ENCODE measurements around the gene BRME1. TPM values are rescaled to one million over a fixed set of nuclear protein-coding genes. Genes with fewer than 3 reads are reported as not detected.

Gene BRME1
- 2.1 and 7.9 TPM in 2 replicates for total RNA-seq (2014; rRNA removed; shearing (Covaris generic))

DNA sequence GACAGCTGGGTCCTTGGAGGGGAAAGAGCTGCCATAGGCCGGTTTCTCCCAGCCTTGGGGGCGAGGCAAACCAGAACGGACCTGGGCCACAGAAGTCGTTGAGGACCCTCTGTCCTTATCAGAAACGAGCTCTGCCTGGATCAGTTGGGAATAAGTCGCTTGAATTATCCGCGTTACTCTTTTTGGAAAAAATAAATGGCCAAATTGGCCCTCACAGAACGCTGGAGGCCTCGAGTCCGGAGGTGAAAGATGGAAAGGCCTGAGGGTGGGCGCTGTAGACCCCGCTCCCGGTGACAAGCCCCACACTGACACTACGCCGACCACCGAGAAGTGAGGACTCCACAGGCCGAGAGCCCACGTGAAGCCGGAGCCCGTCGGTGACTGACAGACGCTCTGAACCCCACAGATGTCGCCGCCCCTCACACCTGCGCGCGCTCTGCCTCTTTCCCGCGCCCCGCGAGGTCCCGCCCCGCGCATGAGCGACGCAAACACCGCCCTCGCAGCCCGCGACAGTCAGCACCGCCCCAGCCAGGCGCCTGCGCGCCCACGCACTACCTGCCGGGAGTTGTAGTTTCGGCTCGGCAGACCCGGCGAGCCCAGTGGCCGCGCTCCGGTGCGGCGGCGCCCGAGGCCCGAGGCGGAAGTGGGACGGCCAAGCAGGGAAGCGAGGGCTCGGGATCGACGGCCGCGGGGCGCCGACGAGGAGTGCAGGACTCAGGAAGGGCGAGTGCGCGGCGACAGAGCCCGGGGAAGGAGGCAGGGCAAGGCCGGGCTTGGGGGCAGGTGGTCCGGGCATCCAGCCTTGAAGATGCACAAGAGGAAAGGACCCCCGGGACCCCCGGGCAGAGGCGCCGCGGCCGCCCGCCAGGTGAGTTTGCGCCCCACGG lies at the start of gene BRME1, which contains the start of gene CC2D1A:
Gene BRME1, minus strand, starts transcription at position 484 of the 887 bp plus-strand sequence. CDS start 1,225 bp downstream, outside the sequence.
Gene CC2D1A, plus strand, starts transcription at position 568 of the 887 bp plus-strand sequence. Its CDS starts 241 bp downstream, at position 809.
- peak; percentile 95 for DNase-seq (ENCODE audit: low read depth)

DNA sequence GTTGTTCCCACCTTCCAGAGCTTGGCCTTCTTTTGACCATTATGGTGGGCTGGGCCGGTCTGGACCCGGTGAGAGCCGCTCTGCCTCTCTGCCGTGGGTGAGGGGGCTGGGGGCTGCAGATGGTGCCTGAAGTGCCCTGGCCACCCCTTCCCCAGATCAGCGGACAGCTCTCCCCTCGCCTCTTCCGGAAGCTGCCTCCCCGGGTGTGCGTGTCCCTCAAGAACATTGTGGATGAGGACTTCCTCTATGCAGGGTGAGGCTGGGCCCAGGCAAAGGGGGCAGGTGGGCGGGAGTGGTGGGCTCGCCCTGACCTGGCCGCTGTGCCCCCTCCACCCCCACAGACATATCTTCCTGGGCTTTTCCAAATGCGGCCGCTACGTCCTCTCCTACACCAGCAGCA lies 48.3 kb upstream of the BRME1 start:
- no peak for DNase-seq (ENCODE audit: low read depth)

DNA sequence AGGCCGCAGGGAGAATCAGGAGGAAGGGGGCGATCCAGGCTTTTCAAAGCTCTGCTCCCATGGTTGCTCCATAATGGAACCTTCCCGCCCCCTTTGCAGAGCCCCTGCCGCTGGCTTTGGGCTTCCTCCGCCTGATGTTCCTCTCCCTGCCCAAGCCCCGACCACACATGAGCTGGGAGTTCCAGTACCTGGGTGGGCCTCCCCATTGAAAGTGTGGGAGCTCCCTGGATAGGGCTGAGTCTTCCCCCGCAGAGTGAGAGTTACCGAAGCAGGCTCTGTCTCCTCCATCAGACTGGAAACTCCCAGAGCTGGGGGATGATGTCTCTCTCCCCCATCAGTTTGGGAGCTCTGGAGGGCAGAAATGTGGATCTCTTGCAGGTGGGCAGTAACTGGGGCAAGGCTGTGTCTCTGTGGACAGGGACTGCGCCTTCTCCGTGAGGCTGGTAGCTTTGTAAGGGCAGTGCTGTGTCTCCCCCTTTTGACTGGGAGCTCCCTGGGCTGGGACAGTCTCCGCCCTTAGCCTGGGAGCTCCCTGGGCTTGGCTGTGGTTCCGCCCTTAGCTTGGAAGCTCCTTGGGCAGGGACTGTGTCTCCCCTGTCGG lies 47.1 kb upstream of the BRME1 start:
- DNase-seq (ENCODE audit: low read depth) = peak; percentile 51

DNA sequence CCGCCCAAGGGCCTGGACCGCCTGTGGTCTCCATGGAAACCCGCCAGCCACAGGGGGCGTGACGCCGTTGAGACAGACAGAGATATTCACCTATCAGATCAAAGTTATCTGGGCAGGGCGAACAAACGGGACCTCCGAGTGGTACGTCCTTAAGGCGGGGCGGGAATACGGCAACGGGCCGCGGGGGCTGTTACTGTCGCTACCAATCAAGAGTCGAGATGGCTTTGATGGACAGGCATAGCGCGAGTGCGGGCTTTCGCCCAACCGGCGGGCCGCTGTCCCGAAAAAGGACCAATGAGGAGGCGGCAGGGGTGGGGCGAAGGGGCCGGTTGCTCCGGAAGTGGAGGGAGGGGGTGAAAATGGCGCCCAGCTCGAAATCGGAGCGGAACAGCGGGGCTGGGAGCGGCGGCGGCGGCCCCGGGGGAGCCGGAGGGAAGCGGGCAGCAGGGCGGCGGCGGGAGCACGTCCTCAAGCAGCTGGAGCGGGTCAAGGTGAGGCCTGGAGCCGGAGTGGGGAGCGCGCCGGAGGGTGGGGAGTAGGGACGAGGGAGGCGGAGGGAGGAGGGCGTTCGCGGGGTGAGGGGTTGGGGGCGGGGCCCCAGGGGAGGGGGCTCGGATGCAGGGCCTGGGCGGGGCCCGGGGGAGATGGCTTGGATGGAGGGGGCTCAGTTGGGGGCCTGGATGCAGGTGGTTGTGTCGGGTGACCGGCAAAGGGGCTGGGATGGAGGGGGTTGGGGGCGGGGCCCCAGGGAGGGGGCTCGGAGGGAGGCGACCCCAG lies 46.4 kb upstream of the BRME1 start, which contains the start of gene DCAF15:
Gene DCAF15, plus strand, starts transcription at position 356 of the 777 bp plus-strand sequence. Its CDS starts 4 bp downstream, at position 360.
- peak; percentile 100 for DNase-seq (ENCODE audit: low read depth)

DNA sequence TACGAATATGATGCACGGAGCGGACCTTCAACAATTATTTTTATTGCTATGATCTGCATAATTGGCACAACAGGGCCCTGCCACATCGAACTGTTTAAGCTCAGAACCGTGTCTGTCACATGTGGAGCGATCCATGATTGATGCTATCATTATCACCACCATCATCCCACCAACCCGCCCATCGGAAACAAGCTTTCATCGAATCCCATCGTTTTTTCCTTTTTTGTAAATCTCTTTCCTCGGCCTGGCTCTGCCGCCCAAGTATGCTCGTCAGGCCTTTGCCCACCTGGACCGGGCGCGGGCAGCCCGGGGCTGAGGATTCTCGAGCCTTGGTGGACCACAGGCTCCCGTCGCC lies 45.9 kb upstream of the BRME1 start:
- no peak for DNase-seq (ENCODE audit: low read depth)

DNA sequence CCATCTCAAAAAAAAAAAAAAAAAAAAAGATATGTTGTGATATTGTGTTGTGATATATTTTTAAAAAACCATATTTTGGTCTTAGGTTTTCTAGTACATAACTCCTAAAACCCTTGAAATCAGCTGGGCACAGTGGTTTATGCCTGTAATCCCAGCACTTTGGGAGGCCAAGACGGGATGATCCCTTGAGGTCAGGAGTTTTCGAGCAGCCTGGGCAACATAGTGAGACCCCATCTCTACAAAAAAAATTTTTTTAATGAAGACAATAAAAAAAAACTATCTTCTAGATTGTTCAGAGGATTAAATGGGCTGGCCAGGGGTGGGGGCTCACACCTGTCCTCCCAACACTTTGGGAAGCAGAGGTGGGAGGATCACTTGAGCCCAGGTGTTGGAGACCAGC lies 45.1 kb upstream of the BRME1 start:
- DNase-seq (ENCODE audit: low read depth) = no peak

DNA sequence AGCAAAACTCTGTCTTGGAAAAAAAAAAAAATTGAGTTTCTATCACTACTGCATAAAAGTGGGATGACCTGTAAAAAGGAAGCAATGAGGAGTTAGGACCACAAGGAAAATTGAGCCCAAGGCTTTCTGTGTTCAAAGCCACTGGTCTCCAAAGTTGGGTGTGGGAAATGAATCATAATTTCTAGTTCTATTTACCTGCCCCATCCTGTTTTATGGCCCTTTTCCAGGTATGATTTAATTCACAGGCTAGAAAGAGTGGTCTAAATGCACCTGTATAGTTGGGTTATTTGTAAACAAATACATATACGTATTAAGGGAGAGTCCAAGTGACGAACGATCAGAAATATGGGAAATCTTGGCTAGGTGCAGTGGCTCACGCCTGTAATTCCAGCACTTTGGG lies 40.5 kb upstream of the BRME1 start:
- DNase-seq (ENCODE audit: low read depth) = no peak

DNA sequence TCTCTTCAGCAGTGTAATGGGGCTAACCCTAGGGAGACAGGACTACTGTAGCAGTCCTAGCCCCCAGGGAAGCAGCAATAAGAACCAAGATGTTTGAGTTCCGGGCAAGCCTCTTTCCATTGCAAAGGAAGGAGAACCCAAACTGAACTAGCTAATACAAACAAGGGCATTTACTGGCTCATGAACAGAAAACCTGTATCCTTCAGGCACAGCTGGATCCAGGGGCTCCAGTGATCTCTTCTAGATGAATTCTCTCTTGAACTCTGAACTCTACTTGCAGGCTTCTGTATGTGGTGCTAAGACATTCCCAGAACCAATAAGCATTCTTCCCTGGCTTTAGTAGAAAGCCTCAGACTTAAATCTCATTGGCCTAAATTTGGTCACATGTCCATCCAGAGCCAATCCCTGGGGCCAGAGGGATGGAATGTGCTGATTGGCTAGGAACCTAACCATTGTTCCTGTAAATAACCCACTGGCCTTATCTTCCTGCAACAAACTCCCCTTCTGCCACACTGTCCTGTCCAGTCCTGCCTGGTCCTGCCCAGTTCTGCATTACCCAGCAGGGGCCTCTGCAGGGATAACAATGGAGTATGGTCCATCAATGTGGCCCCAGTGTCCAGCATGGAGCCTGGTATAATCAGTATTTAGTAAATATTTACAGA lies 36.2 kb upstream of the BRME1 start:
- no peak for DNase-seq (ENCODE audit: low read depth)

DNA sequence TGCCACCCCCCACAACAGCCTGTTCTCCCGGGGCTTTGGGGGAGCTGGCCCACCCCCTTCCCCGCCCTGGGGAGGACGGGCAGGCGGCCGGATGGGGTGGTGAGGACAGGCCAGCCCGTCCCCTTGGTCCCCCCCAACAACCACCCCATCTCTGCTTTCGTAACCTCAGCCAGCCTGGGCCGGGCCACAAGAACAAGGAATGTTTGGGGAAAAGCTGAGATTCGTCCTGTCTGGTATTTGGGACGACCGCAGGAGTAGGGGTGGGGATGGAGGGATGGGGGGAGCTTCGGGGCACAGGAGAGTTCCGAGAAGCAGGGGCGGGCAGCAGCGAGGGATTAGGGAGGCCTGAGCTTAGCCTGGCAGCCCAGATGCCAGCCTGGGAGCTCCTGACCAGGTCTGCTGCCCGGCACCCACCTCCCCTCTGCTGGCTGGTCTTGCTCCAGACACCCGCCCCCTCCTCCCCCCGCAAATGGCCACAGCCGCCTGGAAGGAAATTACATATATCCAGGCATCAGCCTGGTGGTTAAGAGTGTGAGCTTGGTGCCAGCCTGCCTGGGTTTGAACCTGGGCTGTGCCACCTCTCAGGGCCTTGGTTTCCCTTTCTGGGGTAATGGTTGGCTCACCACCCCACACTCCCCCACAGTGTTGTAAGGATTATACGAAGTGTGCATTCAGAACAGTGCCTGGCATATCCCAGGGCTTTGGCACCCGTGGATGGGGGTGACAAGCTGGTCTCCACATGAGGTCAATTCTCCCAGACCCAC lies 32.6 kb upstream of the BRME1 start, which contains the start of gene PODNL1:
Gene PODNL1, minus strand, starts transcription at position 117 of the 764 bp plus-strand sequence. CDS start 236 bp downstream, outside the sequence.
- DNase-seq (ENCODE audit: low read depth) = peak; percentile 62

DNA sequence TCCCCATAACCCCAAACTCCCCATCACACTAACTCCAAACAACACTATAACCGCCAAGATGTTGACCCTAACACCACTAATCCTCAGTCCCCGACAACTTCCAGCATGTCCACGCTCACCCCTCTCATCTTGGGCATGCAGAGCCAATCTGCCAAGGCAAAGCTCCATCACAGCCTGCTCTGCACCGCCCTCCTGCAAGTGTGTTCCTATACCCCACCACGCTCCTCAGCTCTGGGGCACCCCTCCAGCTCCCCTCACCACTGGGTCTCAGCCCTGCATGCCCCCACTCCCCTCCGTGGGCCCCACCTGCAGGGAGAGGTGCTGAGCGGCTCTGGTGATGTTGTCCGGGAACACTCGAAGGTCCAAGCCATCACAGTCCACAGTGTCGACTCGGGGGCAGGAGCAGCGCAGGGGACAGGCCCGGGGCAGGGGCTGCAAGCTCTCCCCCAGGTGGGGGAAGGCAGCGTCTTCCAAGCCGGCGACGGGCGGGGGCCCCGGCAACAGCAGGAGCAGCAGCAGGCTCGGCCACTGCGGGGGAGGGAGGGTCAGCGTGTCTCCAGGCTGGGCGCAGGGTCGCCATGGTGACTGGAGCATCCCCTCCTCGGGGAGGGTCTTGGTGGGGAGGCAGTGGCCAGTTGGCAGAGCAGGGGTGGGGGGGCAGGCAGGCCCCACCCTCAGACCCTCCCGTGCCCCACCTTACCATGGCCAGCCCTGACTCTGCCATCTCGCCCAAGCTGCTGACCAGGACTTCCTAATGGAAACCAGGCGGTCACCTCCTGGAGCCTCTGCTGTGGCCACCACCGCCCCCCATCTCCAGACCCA lies 31.8 kb upstream of the BRME1 start:
- DNase-seq (ENCODE audit: low read depth) = no peak

DNA sequence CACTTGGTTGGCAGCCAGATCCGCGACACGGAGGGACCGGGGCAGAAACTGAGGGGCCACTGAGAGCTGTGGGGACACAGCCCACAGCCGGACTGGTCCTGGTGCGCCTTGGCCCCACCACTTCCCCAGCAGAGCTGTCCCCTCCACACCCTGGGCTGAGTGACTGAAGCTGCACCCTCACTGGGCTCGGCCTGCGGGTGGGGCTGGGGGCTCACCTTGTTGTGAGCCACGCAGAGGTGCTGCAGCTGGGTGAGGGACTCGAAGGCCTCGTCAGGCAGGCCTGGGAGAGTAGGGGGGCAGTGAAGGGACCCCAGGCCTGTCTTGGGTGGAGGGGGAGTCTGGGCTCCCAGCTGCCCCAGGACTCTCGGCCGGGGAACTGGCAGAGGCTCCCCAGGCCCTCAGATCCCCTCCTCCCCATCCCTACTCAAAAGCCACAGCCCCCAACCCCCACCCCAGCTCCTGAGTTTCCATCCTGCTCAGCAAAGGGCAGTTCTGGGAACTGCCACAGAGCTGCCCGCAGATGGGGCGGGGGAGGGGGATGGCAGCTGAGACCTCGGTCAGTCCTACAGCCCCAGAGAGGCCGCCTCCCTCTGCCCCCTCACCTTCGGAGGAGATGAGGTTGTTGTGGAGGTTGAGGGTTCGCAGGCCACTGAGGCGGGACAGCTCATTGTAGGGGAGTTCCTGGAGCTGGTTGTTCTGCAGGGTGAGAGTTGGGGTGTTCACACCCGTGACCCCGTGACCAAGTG lies 30.0 kb upstream of the BRME1 start:
- DNase-seq (ENCODE audit: low read depth) = no peak

DNA sequence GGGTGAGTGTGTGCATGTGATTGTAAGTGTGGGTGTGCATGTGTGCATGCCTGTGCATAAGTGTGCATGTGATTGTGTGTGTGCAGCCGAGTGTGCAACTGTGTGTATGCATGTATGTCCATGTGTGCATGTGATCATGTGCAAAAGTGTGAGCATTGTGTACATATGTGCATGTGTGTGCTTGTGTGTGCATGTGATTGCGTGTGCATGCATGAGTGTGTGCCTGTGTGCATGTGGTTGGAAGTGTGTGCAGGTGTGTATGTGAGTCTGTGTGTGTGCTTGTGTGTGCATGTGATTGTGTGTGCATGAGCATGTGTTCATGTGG lies 28.8 kb upstream of the BRME1 start:
- DNase-seq (ENCODE audit: low read depth) = no peak

DNA sequence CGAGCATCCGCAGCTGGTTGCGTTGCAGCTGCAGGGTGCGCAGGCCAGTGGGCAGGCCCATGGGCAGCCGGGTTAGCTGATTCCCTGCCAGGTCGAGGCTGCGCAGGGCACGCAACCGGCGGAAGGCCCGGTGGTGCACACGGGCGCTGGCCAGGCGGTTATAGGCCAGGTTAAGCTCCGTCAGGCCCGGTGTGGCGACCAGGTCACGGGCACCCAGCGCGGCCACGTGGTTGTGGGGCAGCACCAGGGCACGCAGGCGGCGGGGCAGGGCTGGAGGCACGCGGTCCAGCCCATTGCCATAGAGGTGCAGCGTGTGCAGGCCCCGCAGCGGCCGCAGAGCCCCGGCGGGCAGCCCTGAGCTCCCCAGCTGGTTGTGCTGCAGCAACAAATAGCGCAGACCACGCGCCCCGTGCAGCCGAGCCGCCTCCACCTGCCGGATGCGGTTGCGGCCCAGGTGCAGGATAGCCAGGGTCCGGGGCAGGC lies 27.0 kb upstream of the BRME1 start:
- DNase-seq (ENCODE audit: low read depth) = no peak

DNA sequence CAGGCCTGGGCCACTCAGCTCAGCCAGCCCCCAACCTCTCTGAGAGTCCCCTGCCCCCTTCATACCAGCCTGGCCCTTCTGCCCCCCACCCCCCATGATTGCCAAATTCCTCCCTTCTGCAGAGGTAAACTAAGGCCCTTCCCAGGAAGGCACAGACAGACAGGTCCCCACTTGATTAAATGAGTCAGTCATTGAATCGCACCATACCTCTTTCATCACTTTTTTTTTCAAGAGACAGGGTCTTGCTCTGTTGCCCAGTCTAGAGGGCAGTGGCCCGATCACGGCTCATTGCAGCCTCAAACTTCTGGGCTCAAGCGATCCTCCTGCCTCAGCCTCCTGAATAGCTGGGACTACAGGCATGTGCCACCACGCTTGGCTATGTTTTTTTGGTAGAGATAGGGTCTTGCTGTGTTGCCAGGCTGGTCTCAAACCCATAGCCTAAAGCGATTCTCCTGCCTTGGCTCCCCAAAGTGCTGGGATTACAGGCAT lies 26.3 kb upstream of the BRME1 start:
- no peak for DNase-seq (ENCODE audit: low read depth)

DNA sequence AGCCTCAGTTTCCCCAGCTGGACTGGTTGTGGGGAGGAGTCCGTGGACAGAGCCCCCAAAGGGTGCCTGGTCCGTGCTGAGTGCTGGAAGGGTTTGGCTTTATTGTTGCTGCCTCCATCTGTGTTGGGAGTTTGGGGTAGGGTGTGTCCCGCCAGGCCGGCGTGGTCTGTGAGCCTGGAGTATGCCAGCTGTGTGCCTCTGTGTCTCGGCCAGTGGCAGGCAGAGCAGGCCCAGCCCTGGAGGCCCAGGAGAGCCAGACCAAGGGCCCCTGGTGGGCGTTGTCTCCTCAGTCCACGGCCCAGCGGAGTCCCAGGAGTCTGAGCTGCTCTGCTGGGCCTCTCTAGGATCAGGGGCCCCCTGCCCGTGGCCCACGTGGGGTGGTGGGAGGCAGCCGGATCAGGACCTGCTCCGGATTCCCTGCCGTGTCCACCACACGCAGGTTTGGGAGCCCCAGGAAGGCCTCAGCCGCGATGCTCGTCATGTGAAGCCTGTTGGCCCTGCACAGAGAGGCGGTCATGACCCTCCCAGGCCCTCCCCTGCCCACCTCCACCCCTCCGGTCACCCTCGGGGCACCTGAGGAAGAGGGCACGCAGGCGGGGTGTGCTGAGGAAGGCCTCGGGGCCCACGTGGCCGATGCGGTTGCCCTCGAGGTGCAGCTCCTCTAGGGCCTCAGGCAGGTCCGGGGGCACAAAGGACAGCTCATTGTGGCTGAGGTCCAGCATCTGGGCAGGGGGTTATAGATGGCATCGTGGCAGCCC lies 25.7 kb upstream of the BRME1 start:
- no peak for DNase-seq (ENCODE audit: low read depth)

DNA sequence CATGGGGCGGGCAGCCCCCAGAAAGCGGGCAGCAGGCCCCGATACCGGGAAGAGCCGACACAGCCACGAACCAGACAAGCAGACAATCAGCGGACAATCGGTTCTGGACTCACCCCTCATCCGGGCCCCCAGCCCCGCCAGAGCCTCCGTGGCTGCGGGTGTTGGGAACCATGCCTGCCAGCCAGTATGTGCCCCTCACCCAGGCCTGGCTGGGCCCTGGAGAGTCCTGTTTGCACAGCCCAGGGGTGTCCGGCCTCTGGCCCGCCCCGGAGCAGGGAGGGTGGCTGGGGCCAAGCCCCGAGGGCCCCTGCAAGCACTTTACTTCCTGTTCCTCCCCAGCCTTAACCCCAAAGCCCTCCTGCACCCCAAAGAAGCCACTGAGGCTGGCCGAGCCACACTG lies 24.5 kb upstream of the BRME1 start:
- no peak for DNase-seq (ENCODE audit: low read depth)

DNA sequence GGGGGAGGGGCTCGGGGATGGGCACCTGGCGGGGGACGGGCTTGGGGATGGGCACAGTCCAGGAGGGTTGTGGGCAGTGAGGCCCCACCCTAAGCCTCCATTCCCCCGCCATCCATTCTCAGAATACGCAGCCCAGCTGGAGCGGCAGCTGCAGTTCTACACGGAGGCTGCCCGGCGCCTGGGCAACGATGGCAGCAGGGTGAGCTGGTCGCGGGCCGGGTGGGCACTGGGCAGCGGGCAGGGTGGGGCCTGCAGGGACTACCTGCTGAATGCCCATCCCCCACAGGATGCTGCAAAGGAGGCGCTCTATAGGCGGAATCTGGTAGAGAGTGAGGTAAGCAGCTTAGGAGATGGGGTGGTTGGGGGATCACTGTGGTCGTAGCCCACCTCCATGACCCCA lies 24.0 kb upstream of the BRME1 start:
- DNase-seq (ENCODE audit: low read depth) = no peak

DNA sequence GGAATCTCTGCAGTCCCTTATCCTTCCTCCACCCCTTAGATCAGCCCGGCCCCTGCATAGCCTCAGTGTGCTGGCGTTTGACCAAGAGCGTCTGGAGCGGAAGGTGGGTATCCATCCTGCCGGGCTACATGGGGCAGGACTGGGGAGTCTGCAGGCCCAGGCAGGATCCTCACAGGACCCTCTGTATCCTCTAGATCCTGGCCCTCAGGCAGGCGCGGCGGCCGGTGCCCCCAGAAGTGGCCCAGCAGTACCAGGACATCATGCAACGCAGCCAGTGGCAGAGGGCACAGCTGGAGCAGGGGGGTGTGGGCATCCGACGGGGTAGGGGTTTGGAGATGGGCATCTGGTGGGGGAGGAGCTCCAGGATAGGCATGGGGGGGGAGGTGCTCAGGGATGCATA lies 23.4 kb upstream of the BRME1 start:
- DNase-seq (ENCODE audit: low read depth) = no peak

Measured in Daoy (cell line).